GM12878 (cell line): ENCODE measurements around the gene HSPE1.

ENCODE experiments used
- PAX5 ChIP-seq: IDR thresholded peaks from 2 replicates; pipeline ENCODE4 v1.6.1; 2011; ENCODE audit warnings: low read depth, low read length, borderline replicate concordance
- POLR2A ChIP-seq: IDR thresholded peaks from 2 replicates; pipeline ENCODE4 v1.6.1; 2011; ENCODE audit warnings: low read depth, mild to moderate bottlenecking, low read length
- REST ChIP-seq: IDR thresholded peaks from 2 replicates; pipeline ENCODE4 v1.6.1; 2012; ENCODE audit warnings: mild to moderate bottlenecking, low read depth, low read length
- SKIL ChIP-seq: fragments of 450-650 bp; IDR thresholded peaks from 2 replicates; pipeline ENCODE4 v1.6.1; 2017; ENCODE audit warnings: mild to moderate bottlenecking, low read depth, inconsistent platforms; ENCODE audit not compliant: poor library complexity, severe bottlenecking
- ZBTB33 ChIP-seq: fragments of 450-650 bp; IDR thresholded peaks from 2 replicates; pipeline ENCODE4 v1.6.1; 2017; ENCODE audit warnings: mild to moderate bottlenecking
- TF ChIP-seq, protein P1 (sequence below): IDR thresholded peaks from 2 replicates; pipeline ENCODE4 v1.6.1; 2012; ENCODE audit warnings: low read depth, low read length, improper control_type of control experiment

GRCh38 chr2:197461057-197461456 is 39.1 kb upstream of the HSPE1 start:
- no peak for TF ChIP-seq POLR2A
- TF ChIP-seq, protein P1, sequence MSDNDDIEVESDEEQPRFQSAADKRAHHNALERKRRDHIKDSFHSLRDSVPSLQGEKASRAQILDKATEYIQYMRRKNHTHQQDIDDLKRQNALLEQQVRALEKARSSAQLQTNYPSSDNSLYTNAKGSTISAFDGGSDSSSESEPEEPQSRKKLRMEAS: no peak
- TF ChIP-seq REST: no peak
- no peak for TF ChIP-seq ZBTB33
- TF ChIP-seq PAX5: no peak
- TF ChIP-seq SKIL: no peak
